ENCODE measurements around the gene EPB41L1. TPM values are rescaled to one million over a fixed set of nuclear protein-coding genes. Genes with fewer than 3 reads are reported as not detected.

Gene EPB41L1
- total RNA-seq, 1 experiment from 2014 or later = 129 TPM

GRCh38 chr20:36231331-36231730, 76.8 kb downstream of the EPB41L1 start:
- Mint-ChIP-seq H3K4me1 (ENCODE audit: low read depth, unreplicated experiment) (no peaks in the 10 kb centered on the region), H3K9me3 (ENCODE audit: unreplicated experiment) (no peaks in the 10 kb centered on the region), H3K36me3 (ENCODE audit: insufficient read depth, unreplicated experiment) (peaks cover 18% of the 10 kb centered on the region), H3K4me3 (ENCODE audit: unreplicated experiment) (no peak overlapping the region), H3K27ac (ENCODE audit: unreplicated experiment) (no peak overlapping the region), H3K27me3 (ENCODE audit: insufficient read depth, unreplicated experiment) (no peaks in the 10 kb centered on the region)
- no peak for DNase-seq
- H3K27me3 ChIP-seq (replicated peaks; ENCODE audit: control insufficient read depth, insufficient read depth, low read length) = no peaks in the 10 kb centered on the region
- no TSS peak for BruUV-seq (replicated peaks)
- 0 out of 2 replicates have a peak, but pooled peaks cover 4% of the 10 kb centered on the region for H3K4me1 ChIP-seq
- ChIA-PET POLR2A (no interaction called here), CTCF (interaction anchor here (1.1 to 1.4 kb wide), 2 partner anchors 29 kb away, joined by 3 read pairs; no protein-coding TSS in a partner anchor)
- intact Hi-C loops (cut with micrococcal nuclease; ENCODE audit: unreplicated experiment) = no loop called here
- H3K4me3 ChIP-seq (ENCODE audit: low read depth, low read length) = no peak overlapping the region
- no peak for TF ChIP-seq CTCF (IDR thresholded peaks at IDR 0.05; ENCODE audit: insufficient read depth in 1 of 2, low read depth in 1 of 2, low read length in 1 of 2, severe bottlenecking in 1 of 2, unreplicated experiment in 1 of 2)
- no peaks in the 10 kb centered on the region for H3K9me3 ChIP-seq
- H3K36me3 ChIP-seq (ENCODE audit: control insufficient read depth, insufficient read depth, low read length) = no peaks in the 10 kb centered on the region

GRCh38 chr20:36234771-36235320, 80.3 kb downstream of the EPB41L1 start:
- Histone ChIP-seq H3K9me3 (no peaks in the 10 kb centered on the region), H3K36me3 (ENCODE audit: control insufficient read depth, insufficient read depth, low read length) (peaks cover 3% of the 10 kb centered on the region; the same call in 1 of the 2 replicates), H3K4me1 (0 out of 2 replicates have a peak, but pooled peaks cover 4% of the 10 kb centered on the region), H3K4me3 (ENCODE audit: low read depth, low read length) (no peak overlapping the region), H3K27me3 (replicated peaks; ENCODE audit: control insufficient read depth, insufficient read depth, low read length) (no peaks in the 10 kb centered on the region)
- no peaks in the 10 kb centered on the region for H3K27me3 Mint-ChIP-seq (ENCODE audit: insufficient read depth, unreplicated experiment)
- no peak for DNase-seq
- H3K4me1 Mint-ChIP-seq (ENCODE audit: low read depth, unreplicated experiment) = peaks cover 16% of the 10 kb centered on the region
- no TSS peak for BruUV-seq (replicated peaks)
- TF ChIP-seq CTCF (IDR thresholded peaks at IDR 0.05; ENCODE audit: insufficient read depth in 1 of 2, low read depth in 1 of 2, low read length in 1 of 2, severe bottlenecking in 1 of 2, unreplicated experiment in 1 of 2) = no peak
- no peaks in the 10 kb centered on the region for H3K9me3 Mint-ChIP-seq (ENCODE audit: unreplicated experiment)
- ChIA-PET CTCF (interaction anchor here (1.0 to 1.2 kb wide), 2 partner anchors 32 to 165 kb away, joined by 4 to 5 read pairs; no protein-coding TSS in a partner anchor), POLR2A (interaction anchor here (0.6 kb wide), 1 partner anchor 997 kb away, joined by 3 read pairs; no protein-coding TSS in a partner anchor)
- intact Hi-C loops (cut with micrococcal nuclease; ENCODE audit: unreplicated experiment) = no loop called here
- no peak overlapping the region for H3K4me3 Mint-ChIP-seq (ENCODE audit: unreplicated experiment)
- peaks cover 39% of the 10 kb centered on the region for H3K36me3 Mint-ChIP-seq (ENCODE audit: insufficient read depth, unreplicated experiment)
- no peak overlapping the region for H3K27ac Mint-ChIP-seq (ENCODE audit: unreplicated experiment)

GRCh38 chr20:36235892-36236785, 81.6 kb downstream of the EPB41L1 start, which contains the start of gene AAR2:
TSS of gene AAR2 (plus strand) at chr20:36236478. CDS start at chr20:36239869, 3,391 bp downstream.
- ChIA-PET POLR2A (interaction anchor here (0.6 to 1.6 kb wide), 6 partner anchors 11 to 786 kb away, joined by 3 to 13 read pairs (median 3); partner anchors contain the start of gene SCAND1), CTCF (interaction anchor here (0.8 to 1.7 kb wide), 7 partner anchors 14 to 628 kb away, joined by 3 to 7 read pairs (median 3); a partner anchor contains a TSS)
- H3K9me3 Mint-ChIP-seq (ENCODE audit: unreplicated experiment) = no peaks in the 10 kb centered on the region
- no peak for TF ChIP-seq CTCF (IDR thresholded peaks at IDR 0.05; ENCODE audit: insufficient read depth in 1 of 2, low read depth in 1 of 2, low read length in 1 of 2, severe bottlenecking in 1 of 2, unreplicated experiment in 1 of 2)
- peaks cover 44% of the 10 kb centered on the region for H3K36me3 Mint-ChIP-seq (ENCODE audit: insufficient read depth, unreplicated experiment)
- peak within 1 kb of the TSS; percentile 60 for H3K4me3 ChIP-seq (ENCODE audit: low read depth, low read length)
- peak within 1 kb of the TSS; percentile 92 for H3K27ac Mint-ChIP-seq (ENCODE audit: unreplicated experiment)
- peak; percentile 91 to 93 for DNase-seq
- no peaks in the 10 kb centered on the region for H3K27me3 ChIP-seq (replicated peaks; ENCODE audit: control insufficient read depth, insufficient read depth, low read length)
- H3K9me3 ChIP-seq = no peaks in the 10 kb centered on the region
- intact Hi-C loops (cut with micrococcal nuclease; ENCODE audit: unreplicated experiment) = no loop called here
- H3K4me3 Mint-ChIP-seq (ENCODE audit: unreplicated experiment) = peak within 1 kb of the TSS; percentile 82
- H3K4me1 ChIP-seq = 0 out of 2 replicates have a peak, but pooled peaks cover 4% of the 10 kb centered on the region
- peaks cover 16% of the 10 kb centered on the region for H3K4me1 Mint-ChIP-seq (ENCODE audit: low read depth, unreplicated experiment)
- TSS peak; percentile 25 for BruUV-seq (replicated peaks)
- H3K36me3 ChIP-seq (ENCODE audit: control insufficient read depth, insufficient read depth, low read length) = peaks cover 7% of the 10 kb centered on the region
- no peaks in the 10 kb centered on the region for H3K27me3 Mint-ChIP-seq (ENCODE audit: insufficient read depth, unreplicated experiment)
